CD4-positive, alpha-beta T cell treated with Interleukin-1 beta for 1 hour (primary cell): ENCODE measurements around the gene LSM14B.
"Not testable (repeated sequence)": the region's sequence is repeated elsewhere in the genome, so short reads cannot be mapped to it uniquely, and the experiment has no call there.

ENCODE experiments used
- DNase-seq, 2 donors: peaks; one replicate each; pipeline ENCODE4 v3.0.0-alpha.2; 2020 to 2022

The LSM14B gene

DNA sequence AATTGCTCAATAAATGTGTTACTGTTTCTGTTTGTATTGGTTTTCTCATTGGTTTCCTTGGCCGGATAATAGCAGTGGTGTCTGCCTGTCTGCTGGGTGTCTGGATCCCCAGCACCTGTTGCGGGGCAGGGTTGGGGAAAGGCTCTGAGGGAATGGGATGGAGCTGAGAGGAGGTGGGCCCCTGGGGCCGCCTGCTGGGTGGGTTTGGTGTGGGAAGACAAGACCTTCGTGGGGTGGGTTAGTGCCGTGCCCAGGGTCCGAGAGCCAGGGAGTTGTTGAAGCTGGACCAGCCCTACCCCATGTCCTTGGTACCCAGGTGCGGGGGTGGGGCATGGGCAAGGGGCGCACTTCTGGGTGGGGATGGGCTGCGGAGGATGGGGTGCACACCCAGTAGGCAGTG, 25.3 kb downstream of the LSM14B start:
- no peak for DNase-seq

DNA sequence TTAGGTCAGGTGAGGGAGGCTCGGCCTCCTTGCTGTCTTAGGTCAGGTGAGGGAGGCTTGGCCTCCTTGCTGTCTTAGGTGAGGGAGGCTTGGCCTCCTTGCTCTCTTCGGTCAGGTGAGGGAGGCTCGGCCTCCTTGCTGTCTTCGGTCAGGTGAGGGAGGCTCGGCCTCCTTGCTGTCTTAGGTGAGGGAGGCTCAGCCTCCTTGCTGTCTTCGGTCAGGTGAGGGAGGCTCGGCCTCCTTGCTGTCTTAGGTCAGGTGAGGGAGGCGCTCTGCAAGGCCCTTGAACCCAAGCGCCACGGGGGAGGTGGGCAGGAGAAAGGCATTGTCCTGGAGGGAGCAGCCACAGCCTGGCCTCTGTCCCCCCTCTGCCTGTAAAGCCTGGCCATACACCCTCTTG, 26.1 kb downstream of the LSM14B start:
- DNase-seq, result not testable (repeated sequence)

DNA sequence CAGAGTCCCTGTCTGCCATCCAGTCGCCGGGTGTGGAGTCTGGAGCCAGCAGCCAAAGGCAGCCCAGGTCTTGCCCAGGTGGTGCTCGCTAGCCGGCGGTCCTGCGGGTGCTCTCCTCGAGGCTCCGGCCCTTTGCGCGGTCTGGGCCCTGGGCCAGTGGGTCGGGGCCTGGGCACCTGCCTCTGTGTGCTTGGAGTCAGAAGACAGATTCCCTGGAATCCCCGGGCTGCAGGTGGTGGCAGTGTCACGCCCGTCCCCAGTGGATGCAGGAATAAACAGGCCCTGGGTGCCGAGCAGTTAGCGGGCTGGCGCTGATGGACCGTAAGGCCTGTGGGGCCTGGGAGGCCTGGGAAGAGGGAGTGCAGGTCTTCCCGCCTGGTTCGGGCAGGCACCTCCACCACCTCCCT, 26.6 kb downstream of the LSM14B start:
- no peak for DNase-seq

DNA sequence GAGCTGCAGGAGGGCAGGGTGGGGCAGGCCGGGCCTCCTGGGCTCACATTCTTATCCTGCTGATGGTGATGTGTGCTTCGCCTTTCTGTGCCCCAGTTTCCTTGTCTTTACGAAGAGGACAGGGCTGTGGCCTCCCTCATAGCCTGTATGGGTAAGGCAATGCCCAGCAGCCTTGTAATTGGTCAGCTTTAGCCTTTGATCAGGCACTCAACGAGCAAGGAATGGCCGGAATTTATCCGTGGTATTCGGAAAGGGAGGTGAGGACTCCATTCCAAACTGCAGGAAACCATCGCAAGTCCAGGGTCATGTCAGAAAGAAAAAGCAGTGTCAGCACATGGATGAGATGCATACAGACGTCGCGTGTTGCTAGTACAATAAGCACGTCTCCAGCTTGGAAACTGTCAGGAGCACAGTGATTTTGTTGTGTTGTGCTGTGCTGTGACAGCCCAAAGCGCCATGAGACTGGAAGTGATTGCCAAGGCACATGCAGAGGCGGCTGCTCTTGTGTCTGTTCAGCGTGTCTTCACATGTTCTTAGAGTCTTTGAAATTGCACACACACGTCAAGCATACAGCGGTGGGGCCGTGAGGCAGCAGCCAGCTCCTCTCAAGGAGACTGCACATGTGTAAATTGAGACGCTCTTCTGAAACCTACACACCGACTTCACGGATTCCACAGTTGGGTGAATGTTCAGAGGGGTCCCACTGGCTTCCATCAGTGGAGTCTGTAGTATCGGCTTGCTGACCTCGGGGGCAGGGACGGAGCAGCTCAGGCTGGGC, 27.4 kb downstream of the LSM14B start:
- no peak for DNase-seq

DNA sequence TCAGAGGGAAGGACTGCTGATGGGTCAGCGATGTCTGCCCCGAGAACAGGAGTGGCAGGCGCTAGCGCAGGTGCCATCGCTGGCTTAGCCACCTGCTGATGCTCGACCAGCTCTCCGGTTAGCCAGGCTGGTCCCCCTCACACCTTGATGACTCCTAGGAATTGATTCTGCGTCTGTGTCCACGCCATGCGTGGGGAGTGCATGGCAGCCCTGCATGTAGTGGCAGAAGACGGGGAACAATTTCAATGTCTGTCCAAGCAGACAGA, 28.0 kb downstream of the LSM14B start:
- no peak for DNase-seq

DNA sequence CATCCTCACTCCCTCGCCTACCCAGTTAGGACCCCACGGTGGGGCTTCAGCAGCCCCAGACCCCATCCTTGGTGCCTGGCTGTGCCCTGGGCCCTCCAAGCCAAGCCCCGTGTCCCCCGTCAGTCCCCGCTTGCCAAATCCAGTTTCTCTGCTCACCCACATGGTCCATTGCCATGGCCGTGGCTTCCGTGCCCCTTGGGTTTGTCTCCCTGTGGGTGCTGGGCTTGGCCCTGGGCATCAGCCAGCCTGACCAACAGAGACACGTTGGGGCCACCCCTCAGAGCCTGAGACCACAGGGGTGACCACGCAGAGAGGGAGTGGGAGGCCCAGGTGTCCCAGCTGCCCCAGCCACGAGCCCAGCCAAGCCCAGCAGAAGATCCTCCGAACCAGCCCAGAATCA, 28.9 kb downstream of the LSM14B start:
- no peak for DNase-seq

DNA sequence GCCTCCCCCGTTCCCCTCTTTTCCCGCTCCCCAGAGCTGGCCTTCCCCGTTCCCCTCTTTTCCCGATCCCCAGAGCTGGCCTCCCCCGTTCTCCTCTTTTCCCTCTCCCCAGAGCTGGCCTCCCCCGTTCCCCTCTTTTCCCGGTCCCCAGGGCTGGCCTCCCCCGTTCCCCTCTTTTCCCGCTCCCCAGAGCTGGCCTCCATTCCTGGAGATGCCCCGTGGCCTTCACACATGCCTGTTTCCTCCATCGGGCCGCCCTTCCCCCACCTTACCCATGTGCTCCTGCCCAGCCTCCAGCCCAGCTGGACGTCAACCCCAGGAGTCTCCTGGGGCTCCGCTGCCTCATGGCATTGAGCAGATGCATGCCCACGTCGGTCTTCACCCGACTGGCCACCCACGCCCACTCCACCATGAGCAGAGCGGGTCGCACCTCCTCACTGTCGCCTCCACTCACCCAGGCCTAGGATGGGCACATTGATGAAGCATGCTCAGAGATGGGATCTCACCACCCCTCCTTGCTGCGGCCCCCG, 29.6 kb downstream of the LSM14B start:
- DNase-seq, result no peak

DNA sequence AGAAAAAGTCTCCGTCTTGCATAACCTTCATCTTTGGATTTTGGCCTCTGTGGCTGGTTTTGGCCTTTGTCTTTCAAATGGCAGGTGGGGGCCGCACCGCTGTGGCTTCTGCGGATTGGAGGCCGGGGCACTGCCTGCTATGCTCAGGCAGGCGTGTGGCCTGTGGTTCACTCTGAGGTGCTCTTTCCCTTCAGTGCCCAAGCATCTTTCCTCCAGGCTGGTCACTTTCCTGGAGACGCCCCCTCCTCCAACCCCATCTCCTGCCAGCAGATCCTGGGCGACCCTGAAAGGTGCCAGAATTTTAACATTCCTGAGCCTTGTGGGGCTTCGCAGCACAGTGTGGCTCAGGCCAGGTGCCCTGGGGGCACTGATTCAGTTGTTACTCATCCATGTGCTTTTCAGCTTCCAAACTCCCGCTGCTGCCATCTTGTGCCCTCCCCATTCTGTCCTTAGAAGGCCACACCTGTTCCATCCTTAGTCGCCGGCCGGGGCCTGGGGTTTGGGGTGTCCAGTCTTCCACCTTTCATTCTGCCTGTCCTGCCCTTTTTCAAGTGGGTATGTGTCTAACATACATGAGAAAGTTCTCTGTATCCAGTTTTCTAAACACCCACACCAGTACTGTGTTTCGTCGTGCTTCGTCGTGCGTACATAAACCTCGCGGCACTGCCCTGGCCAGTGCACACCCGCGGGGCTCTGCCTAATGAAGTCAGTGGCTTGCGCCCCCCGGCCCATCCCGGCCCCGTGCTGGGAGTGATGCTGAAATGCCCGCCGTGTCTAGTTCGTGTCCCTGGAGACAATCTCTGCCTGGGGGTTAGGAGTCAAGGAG, 33.4 kb downstream of the LSM14B start:
- DNase-seq, result no peak

DNA sequence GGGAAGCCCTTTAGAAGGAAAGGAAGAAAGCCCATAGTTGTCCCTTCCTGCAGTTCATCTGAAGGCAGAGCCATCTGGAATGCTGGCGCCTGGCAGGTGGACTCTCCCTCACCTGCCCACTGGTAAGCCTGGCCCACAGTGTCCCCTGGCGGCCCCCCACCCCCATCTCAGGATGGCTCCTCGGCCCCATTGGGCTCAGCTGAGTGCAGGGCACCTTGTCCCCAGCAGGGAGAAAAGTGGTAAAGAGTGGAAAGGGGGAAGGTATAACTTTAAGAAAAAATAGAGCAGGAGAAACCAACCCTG, 33.9 kb downstream of the LSM14B start:
- no peak for DNase-seq

DNA sequence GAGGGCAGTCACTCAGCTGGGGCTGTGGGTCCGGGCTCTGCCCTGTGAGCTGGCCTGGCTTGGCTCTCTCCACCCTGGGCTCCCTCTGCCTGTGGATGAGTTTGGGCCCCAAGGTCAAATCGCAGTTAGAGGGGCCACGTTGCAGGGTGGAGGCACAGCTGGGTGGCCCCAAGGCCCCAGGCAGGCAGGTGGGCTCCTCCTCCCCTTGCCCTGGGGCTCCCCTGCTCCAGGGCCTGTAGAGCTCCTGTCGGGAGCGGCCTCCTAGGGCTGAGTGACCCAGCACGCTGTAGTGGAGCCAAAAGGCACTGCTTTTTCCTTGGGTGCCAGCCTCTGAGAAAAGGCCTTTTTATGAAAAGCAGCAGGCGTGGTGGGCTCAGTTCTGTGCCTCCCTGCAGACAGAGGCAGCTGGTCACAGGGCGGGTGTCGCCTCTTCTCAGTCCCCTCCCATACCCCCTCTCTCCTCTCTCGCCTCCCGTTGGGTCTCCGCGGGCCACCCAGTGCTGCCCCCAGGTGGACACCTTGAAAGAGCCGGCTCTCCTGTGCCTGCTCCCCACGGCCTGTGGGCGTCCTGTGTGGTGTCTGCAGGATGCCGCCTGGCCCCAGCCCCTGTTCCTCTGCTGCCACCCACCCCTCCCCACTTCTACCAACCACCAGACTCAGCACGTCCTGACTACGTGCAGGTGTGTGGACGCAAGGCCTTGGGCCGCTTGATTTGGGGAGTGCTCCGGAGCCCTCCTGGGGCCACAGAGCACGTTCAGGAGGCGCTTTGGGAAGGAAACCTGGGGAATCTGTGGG, 34.5 kb downstream of the LSM14B start:
- DNase-seq, result peak; percentile 76 to 78

DNA sequence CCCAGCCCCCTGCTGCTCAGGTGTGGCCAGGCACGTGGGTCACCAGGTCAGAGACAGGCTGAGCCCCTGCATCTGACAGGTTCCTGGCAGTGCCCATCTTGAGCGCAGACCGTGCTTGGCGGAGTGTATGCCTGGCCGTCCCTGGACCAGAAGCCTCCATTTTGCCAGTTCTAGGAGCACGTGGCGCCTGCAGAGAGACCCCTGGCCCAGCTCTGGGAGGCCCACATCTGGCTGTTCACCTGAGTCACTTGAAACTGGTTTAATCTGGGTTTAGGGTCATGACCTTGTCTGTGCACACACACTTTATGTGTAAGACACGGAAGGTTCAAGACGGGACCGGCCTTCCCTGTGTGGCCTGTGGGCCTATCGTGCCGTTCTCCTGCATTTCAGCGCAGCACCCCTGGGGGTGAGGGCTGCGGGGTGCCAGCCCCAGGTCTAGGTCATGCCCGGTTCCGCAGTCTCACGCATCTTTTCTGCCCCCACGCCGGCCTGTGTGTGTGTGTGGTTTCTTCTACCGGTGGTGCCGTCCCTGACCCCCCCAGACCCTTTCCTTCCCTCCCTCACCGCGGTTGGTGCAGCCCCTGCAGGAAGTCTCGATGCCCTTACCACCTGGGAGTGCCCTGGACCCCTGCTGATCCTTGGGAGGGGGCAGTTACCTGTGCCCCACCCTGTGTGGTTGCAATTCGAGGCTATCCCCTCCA, 35.3 kb downstream of the LSM14B start:
- no peak for DNase-seq

DNA sequence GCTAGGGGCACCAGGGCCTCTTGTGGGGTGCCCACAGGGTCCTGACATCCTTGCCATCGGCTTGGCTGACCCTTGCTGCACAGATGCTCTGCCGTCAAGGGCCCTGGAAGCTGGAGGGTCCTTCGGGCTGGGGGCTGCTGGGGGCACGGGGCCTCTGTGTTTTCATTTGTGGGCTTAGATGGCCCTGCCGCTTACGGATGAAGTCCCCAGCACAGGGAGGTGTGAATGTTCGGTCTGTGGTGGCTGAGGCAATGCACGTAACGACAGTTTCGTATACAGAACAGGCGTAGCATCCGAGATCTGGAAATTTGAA, 35.8 kb downstream of the LSM14B start:
- no peak for DNase-seq

DNA sequence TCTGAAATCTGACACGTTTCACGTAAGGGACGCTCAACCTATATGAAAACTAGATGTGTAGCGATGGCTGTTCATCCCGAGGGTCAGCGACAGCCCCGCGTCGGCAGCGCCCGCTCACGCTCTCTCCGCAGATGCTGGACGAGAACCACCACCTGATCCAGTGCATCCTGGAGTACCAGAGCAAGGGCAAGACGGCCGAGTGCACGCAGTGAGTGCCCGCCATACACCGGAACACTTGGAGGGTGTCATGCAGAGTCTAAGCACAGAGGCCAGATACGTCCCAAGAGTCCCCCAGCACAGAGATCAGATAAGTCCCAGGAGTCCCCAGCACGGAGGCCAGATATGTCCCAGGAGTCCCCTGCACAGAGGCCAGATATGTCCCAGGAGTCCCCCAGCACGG, 36.3 kb downstream of the LSM14B start:
- no peak for DNase-seq

DNA sequence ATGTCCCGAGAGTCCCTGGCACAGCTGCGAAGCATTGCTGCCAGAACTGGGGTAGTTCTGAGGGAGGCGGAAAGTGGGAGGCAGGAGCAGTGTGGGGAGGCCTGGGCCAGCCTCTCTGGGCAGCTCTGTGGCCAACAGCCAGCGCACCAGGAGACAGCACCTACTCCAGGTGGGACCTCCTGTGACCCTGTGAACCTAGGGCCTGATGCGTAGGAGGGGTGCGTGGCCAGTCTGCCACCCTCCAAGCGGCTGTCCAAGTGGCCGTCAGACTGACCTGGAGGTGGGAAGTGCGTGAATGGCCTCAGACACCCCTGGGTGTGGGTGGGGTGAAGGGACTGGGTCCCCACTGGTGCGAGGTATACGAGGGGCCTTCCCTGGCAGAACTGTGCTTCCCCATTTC, 36.8 kb downstream of the LSM14B start:
- no peak for DNase-seq

DNA sequence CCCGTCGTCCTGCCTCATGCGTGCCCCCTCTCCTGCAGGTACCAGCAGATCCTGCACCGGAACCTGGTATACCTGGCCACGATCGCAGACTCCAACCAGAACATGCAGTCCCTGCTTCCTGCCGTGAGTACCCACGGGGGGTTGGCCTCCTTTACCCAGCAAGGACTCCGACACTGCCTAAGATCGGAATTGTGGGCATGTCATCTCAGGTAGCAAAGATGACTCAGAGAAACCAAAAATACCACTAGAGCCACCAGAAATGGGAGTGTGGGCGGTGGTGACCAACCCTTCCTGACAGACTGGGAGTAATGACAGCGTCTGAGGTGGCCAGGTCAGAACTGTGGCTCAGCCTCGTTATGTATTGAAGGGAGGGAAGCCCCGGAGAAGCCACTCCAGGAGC, 37.6 kb downstream of the LSM14B start:
- DNase-seq, result no peak

DNA sequence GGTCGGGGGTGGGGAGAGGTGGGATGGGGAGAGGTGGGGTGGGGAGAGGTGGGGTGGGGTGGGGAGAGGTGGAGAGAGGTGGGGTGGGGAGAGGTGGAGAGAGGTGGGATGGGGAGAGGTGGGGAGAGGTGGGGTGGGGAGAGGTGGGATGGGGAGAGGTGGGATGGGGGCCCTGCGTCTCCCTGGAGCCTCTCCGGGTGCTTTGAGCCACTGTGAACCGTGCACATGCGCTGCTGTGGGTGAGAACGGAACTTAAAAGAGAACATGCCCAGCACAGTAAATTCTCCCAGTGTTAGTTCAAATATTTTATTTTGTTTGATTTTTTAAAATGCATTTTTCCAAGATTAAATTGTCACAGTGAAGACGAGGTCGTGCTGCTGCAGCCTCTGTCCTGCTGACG, 38.0 kb downstream of the LSM14B start:
- no peak for DNase-seq

DNA sequence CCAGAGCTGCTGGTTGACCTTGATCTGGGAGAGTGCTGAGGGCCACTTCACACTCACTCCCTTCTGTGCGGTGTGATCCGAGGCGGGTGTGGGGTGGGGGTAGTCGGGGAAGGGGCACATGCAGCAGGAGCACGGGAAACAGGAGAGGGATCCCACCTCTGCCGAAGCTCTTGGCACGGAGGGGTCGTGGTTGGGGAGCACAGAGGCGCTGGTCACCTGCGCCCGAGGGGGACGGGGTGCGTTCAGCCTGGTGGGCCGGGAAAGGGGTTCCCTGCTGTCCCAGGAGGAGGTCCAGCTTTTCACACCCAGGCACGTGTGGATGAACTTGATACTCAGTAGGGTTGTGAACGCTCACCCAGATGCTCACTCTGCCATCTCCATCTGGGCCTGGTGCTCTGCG, 38.6 kb downstream of the LSM14B start:
- no peak for DNase-seq

DNA sequence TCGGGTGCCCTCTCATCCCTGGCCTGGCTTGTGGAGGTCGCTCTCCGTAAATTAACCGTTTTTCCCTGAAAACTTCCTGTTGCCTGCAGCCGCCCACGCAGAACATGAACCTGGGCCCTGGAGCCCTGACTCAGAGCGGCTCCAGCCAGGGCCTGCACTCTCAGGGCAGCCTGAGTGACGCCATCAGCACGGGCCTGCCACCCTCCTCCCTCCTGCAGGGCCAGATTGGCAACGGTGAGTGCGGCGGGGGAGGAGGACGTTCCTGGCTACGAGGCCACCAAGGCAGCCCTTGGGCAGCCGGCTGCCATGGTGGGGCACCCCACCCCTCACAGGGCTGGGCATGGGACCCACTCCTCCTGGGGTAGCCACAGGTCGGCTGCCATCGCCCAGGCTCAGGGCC, 39.1 kb downstream of the LSM14B start:
- DNase-seq, result no peak

DNA sequence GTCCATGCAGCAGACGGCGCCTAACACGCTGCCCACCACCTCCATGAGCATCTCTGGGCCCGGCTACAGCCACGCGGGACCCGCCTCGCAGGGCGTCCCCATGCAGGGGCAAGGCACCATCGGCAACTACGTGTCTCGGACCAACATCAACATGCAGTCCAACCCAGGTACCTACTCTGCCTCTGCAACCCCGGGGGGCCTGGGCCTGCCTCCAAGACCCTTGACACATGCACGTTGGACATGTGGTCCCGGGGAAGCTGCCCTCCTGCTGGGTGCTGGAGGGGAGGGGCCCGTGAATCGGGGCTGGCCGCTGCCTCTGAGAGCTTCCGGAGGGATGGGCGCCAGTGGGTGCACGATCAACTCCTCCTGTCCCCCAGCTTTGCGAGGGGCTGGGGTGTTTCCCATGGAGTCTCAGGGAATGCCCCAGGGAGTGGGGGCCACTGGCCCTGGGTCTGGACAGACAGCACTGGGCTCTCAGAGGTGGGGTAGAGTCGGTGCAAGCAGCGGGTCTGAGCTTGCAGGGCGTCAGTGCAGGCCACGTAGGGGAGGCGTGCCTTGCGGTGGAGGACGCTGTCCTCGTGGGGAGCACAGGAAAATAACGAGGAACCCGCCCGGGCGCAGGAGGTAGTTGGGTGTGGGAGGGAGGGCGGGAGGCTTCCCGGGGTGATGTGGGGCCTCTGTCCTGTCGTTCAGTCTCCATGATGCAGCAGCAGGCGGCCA, 40.6 kb downstream of the LSM14B start:
- DNase-seq, result no peak

DNA sequence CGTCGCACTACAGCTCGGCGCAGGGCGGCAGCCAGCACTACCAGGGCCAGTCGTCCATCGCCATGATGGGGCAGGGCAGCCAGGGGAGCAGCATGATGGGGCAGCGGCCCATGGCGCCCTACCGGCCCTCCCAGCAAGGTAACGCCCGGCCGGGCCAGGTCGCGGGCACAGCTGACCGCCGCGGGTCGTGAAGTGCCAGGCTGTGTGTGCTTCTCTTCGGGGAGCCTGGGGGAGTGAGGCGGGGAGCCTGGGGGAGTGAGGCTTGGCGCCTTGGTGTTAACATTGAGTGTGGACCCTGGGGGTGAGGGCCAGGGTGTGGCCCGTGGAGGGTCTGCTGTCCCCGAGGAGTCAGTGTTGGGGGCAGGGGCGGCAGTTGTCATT, 41.2 kb downstream of the LSM14B start:
- DNase-seq, result no peak

DNA sequence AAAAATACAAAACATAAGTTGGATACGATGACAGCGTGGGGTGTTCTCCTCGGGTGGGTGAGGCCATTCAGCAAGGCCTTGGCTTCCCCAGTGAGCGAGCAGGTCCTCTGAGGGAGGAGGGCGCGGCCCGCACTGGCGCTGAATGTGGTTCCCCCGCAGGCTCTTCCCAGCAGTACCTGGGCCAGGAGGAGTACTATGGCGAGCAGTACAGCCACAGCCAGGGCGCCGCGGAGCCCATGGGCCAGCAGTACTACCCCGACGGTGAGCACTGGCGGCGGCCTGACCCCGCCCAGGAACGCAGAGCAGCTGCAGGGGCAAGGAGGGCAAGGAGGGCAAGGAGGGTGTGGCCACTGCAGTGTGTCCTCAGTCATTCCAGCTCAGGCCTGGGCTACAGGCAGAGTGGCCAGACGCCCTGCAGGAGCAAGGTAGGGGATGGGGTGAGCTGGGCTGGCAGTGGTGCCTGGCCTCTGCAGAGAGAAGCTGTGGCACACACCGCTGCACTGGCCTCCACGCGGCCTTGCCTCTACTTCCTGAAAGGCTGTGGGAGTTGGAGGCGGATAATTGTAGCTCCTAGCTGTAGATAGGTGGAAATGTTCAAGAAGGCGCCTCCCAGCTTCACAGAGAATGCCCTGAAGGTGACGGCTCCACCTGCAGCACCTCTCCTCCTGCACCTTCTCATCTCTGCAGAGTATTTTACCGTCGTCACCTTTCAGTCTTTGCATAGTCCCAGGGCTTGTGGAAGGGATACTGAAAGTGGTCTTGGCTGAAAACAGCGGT, 41.9 kb downstream of the LSM14B start:
- no peak for DNase-seq
